ENCODE measurements around the gene HACD2.

The HACD2 gene

GRCh38 chr3:123444023-123444422, 140.8 kb downstream of the HACD2 start:
- DNase-seq: no peak

GRCh38 chr3:123442908-123443307, 141.9 kb downstream of the HACD2 start:
- no peak for DNase-seq

- no peak for DNase-seq
These were observed 142.7 kb downstream of the HACD2 start for GRCh38 chr3:123442125-123442524.
